SK-N-SH (cell line): Measurements from ENCODE around the gene GDAP2. TPM values are rescaled to one million over a fixed set of nuclear protein-coding genes. Genes with fewer than 3 reads are reported as not detected.

ENCODE experiments used
- CTCF ChIA-PET: fragments of 300-600, 350-600 bp; formaldehyde crosslinking; extraction: SDS; loops from one replicate; lab custom pipeline; 2021; lab: Yijun Ruan, JAX
- POLR2A ChIA-PET: fragments of 350-600 bp; sonication (Branson Sonifier 250); formaldehyde crosslinking; extraction: SDS; loops from one replicate; lab custom pipeline; 2020; ENCODE audit warnings: antibody characterized with exemption, inconsistent platforms; lab: Yijun Ruan, JAX
- DNase-seq: peaks from one replicate; pipeline ENCODE4 v3.0.0; 2012
- H2AFZ ChIP-seq: fragments of 200-600 bp; sonication (generic); 2 replicates; pipeline ENCODE4 v1.8.1; 2016; ENCODE audit warnings: antibody characterized with exemption, mild to moderate bottlenecking, low read depth
- H3F3A ChIP-seq: fragments of 200-600 bp; sonication (generic); replicated peaks from 2 replicates; pipeline ENCODE3; 2016; ENCODE audit warnings: antibody characterized with exemption, mild to moderate bottlenecking; ENCODE audit not compliant: insufficient read depth
- H3K27ac ChIP-seq, 2 experiments: fragments of 200-500 bp in 1 of 2; fragments of 200-600 bp in 1 of 2; sonication (Bioruptor generic) in 1 of 2; sonication (generic), shearing (Covaris generic) in 1 of 2; 2 replicates each; pipeline versions ENCODE4 v1.5.1 to v1.6.1; 2014 to 2016; ENCODE audit warnings: low read depth in 2 of 2, inconsistent platforms in 1 of 2, low read length in 1 of 2, mild to moderate bottlenecking in 1 of 2, mixed read lengths in 1 of 2
- H3K27me3 ChIP-seq: fragments of 200-600 bp; sonication (generic), shearing (Covaris generic); 2 replicates; pipeline ENCODE4 v1.6.1; 2016; ENCODE audit warnings: mixed run types; ENCODE audit not compliant: insufficient read depth
- H3K36me3 ChIP-seq, 2 experiments: fragments of 200-500 bp in 1 of 2; fragments of 200-600 bp in 1 of 2; sonication (Bioruptor generic) in 1 of 2; sonication (generic) in 1 of 2; replicated peaks in 1 of 2; 2 replicates each; pipeline versions ENCODE3 to v1.5.1; 2014 to 2016; ENCODE audit warnings: low read length in 1 of 2, mild to moderate bottlenecking in 1 of 2; ENCODE audit not compliant: insufficient read depth in 2 of 2, control insufficient read depth in 1 of 2
- H3K4me1 ChIP-seq, 2 experiments: fragments of 200-500 bp in 1 of 2; fragments of 200-600 bp in 1 of 2; sonication (Bioruptor generic) in 1 of 2; sonication (generic), shearing (Covaris generic) in 1 of 2; 2 replicates each; pipeline versions ENCODE4 v1.5.1 to v1.6.1; 2014 to 2016; ENCODE audit warnings: low read depth in 1 of 2, low read length in 1 of 2, mixed run types in 1 of 2; ENCODE audit not compliant: insufficient read depth in 2 of 2, control insufficient read depth in 1 of 2
- H3K4me2 ChIP-seq: fragments of 200-600 bp; sonication (generic), shearing (Covaris generic); 2 replicates; pipeline ENCODE4 v1.6.1; 2017; ENCODE audit warnings: mixed run types
- H3K4me3 ChIP-seq, 2 experiments: fragments of 200-500 bp in 1 of 2; fragments of 200-600 bp in 1 of 2; sonication (Bioruptor generic) in 1 of 2; sonication (generic), shearing (Covaris generic) in 1 of 2; 2 replicates each; pipeline versions ENCODE4 v1.5.1 to v1.8.1; 2014 to 2016; ENCODE audit warnings: low read depth in 2 of 2, inconsistent platforms in 1 of 2, low read length in 1 of 2, mild to moderate bottlenecking in 1 of 2, mixed read lengths in 1 of 2, moderate library complexity in 1 of 2
- H3K79me2 ChIP-seq: fragments of 200-600 bp; sonication (generic); 2 replicates; pipeline ENCODE4 v1.8.1; 2017; ENCODE audit warnings: mild to moderate bottlenecking; ENCODE audit not compliant: insufficient read depth
- H3K9ac ChIP-seq: fragments of 200-600 bp; sonication (generic); 2 replicates; pipeline ENCODE4 v1.6.1; 2017; ENCODE audit warnings: mixed run types
- H3K9me2 ChIP-seq: fragments of 200-600 bp; sonication (generic); 2 replicates; pipeline ENCODE4 v1.6.1; 2017; ENCODE audit warnings: mixed run types
- H3K9me3 ChIP-seq: fragments of 200-600 bp; sonication (generic); 2 replicates; pipeline ENCODE4 v1.6.1; 2017; ENCODE audit warnings: mixed run types, mild to moderate bottlenecking, moderate library complexity
- H4K20me1 ChIP-seq: fragments of 200-600 bp; sonication (generic); 2 replicates; pipeline ENCODE4 v1.6.1; 2017; ENCODE audit warnings: mild to moderate bottlenecking, mixed run types; ENCODE audit not compliant: insufficient read depth
- CTCF ChIP-seq: fragments of 200-600 bp; sonication (generic); IDR thresholded peaks from 2 replicates; pipeline ENCODE4 v1.6.1; 2017; ENCODE audit warnings: antibody characterized with exemption, mild to moderate bottlenecking, moderate library complexity
- ELF1 ChIP-seq: IDR thresholded peaks from 2 replicates; pipeline ENCODE4 v1.4.0; 2012
- EP300 ChIP-seq, 2 experiments: IDR thresholded peaks; 2 replicates each; pipeline versions ENCODE4 v1.4.0 to v1.6.1; 2012; ENCODE audit warnings: borderline replicate concordance in 1 of 2, low read depth in 1 of 2, low read length in 1 of 2
- EZH2phosphoT487 ChIP-seq: fragments of 200-600 bp; sonication (generic); IDR thresholded peaks from 2 replicates; pipeline ENCODE4 v1.6.1; 2017; ENCODE audit warnings: low read depth, mixed run types, mild to moderate bottlenecking, antibody characterized with exemption, moderate library complexity, borderline replicate concordance
- FOSL2 ChIP-seq: IDR thresholded peaks from 2 replicates; pipeline ENCODE4 v1.4.0; 2012; ENCODE audit warnings: low read depth, mild to moderate bottlenecking, moderate library complexity, borderline replicate concordance
- FOXJ3 ChIP-seq: sonication (generic); formaldehyde crosslinking; IDR thresholded peaks from 2 replicates; pipeline ENCODE4 v1.5.1; 2020; ENCODE audit warnings: mild to moderate bottlenecking, missing genetic modification reagents
- FOXM1 ChIP-seq: IDR thresholded peaks from 2 replicates; pipeline ENCODE4 v1.4.0; 2012; ENCODE audit warnings: low read depth, mild to moderate bottlenecking
- IRF3 ChIP-seq: fragments of 150-350 bp; IDR thresholded peaks from 2 replicates; pipeline ENCODE4 v1.6.1; 2016; ENCODE audit warnings: mild to moderate bottlenecking, low read depth, low read length
- JUND ChIP-seq: IDR thresholded peaks from 2 replicates; pipeline ENCODE4 v1.4.0; 2012
- MAX ChIP-seq: IDR thresholded peaks from 2 replicates; pipeline ENCODE4 v1.4.0; 2012; ENCODE audit warnings: low read depth
- MEF2A ChIP-seq: IDR thresholded peaks from 2 replicates; pipeline ENCODE4 v1.4.0; 2012; ENCODE audit warnings: low read depth, borderline replicate concordance
- MXI1 ChIP-seq: IDR thresholded peaks from 2 replicates; pipeline ENCODE4 v1.6.1; 2012; ENCODE audit warnings: mild to moderate bottlenecking, low read depth, low read length, improper control_type of control experiment
- NFIC ChIP-seq: IDR thresholded peaks from 2 replicates; pipeline ENCODE4 v1.4.0; 2012; ENCODE audit warnings: borderline replicate concordance
- NRF1 ChIP-seq: IDR thresholded peaks from 2 replicates; pipeline ENCODE4 v1.6.1; 2012; ENCODE audit warnings: low read depth, mild to moderate bottlenecking, low read length
- PBX3 ChIP-seq: IDR thresholded peaks from 2 replicates; pipeline ENCODE4; 2012
- POLR2AphosphoS5 ChIP-seq: IDR thresholded peaks from 2 replicates; pipeline ENCODE4 v1.6.1; 2012; ENCODE audit warnings: low read depth, low read length
- RAD21 ChIP-seq: IDR thresholded peaks from 2 replicates; pipeline ENCODE4 v1.6.1; 2012; ENCODE audit warnings: mild to moderate bottlenecking, low read length
- RCOR1 ChIP-seq: fragments of 150-350 bp; IDR thresholded peaks from 2 replicates; pipeline ENCODE4 v1.6.1; 2017; ENCODE audit warnings: antibody characterized with exemption, low read length
- RXRA ChIP-seq: IDR thresholded peaks from 2 replicates; pipeline ENCODE4 v1.4.0; 2012; ENCODE audit warnings: low read depth, mild to moderate bottlenecking, borderline replicate concordance
- SIN3A ChIP-seq: IDR thresholded peaks from 2 replicates; pipeline ENCODE4 v1.6.1; 2012; ENCODE audit warnings: low read depth, mild to moderate bottlenecking, low read length, moderate library complexity, borderline replicate concordance
- SMC3 ChIP-seq: IDR thresholded peaks from 2 replicates; pipeline ENCODE4 v1.6.1; 2012; ENCODE audit warnings: low read depth, low read length, improper control_type of control experiment
- TAF1 ChIP-seq: IDR thresholded peaks from 2 replicates; pipeline ENCODE4 v1.6.1; 2012; ENCODE audit warnings: low read depth, mild to moderate bottlenecking, low read length, moderate library complexity, borderline replicate concordance
- TCF12 ChIP-seq: IDR thresholded peaks from 2 replicates; pipeline ENCODE4 v1.4.0; 2012
- TEAD4 ChIP-seq: IDR thresholded peaks from 2 replicates; pipeline ENCODE4 v1.4.0; 2012; ENCODE audit warnings: mild to moderate bottlenecking, borderline replicate concordance; ENCODE audit not compliant: insufficient read depth
- USF1 ChIP-seq: IDR thresholded peaks from 2 replicates; pipeline ENCODE4 v1.4.0; 2012; ENCODE audit warnings: low read depth, borderline replicate concordance
- USF2 ChIP-seq: fragments of 150-350 bp; IDR thresholded peaks from 2 replicates; pipeline ENCODE4 v1.6.1; 2017; ENCODE audit warnings: antibody characterized with exemption, low read length, low read depth, borderline replicate concordance
- ZBTB33 ChIP-seq: IDR thresholded peaks from 2 replicates; pipeline ENCODE4 v1.4.0; 2012; ENCODE audit warnings: low read depth, borderline replicate concordance
- WGBS: methylation state at CpG from one replicate; pipeline ENCODE4 v1.1.6; 2017; ENCODE audit warnings: low lambda C conversion rate; 5-methylcytosine and 5-hydroxymethylcytosine counted together
- polyA plus RNA-seq, 3 experiments: library from polyadenylated mRNA; depleted of rRNA; stranded (reverse); fragments of >200 nt; gene quantifications; 2 replicates each; pipeline ENCODE4 v1.2.3, GENCODE V29; 2012

GDAP2 gene
- polyA plus RNA-seq, 1 of the 3 experiments (the other 2 are of a cell fraction), result 5.6 TPM

GRCh38 chr1:117838911-117839310 lies 90.5 kb downstream of the GDAP2 start:
- H4K20me1 ChIP-seq, result no peaks in the 10 kb centered on the region
- no peak overlapping the region for H3K4me3 ChIP-seq
- H3K9ac ChIP-seq, result peak overlapping the region; percentile 58; the same call in 1 of the 2 replicates
- peaks cover 2 to 3% of the 10 kb centered on the region in 2 experiments; a peak in 2 of 4 replicates for H3K4me1 ChIP-seq
- peak overlapping the region; percentile 2; the same call in 1 of the 2 replicates for H3K4me2 ChIP-seq
- ChIA-PET CTCF (interaction anchor here (1.2 kb wide), 1 partner anchor 55 kb away, joined by 3 read pairs; no protein-coding TSS in a partner anchor), POLR2A (interaction anchor here (0.6 kb wide), 1 partner anchor 43 kb away, joined by 3 read pairs; no protein-coding TSS in a partner anchor)
- H3K9me3 ChIP-seq, result no peaks in the 10 kb centered on the region
- peaks cover 3% of the 10 kb centered on the region for H3F3A ChIP-seq
- H3K36me3 ChIP-seq, result peaks cover 0 to under 1% of the 10 kb centered on the region in 2 experiments
- no peaks in the 10 kb centered on the region for H3K27me3 ChIP-seq
- H2AFZ ChIP-seq, result no peak overlapping the region
- no peak for DNase-seq
- H3K79me2 ChIP-seq, result no peaks in the 10 kb centered on the region
- 30% methylated on average over 3 of the region's 3 CpGs for WGBS
- no peaks in the 10 kb centered on the region for H3K9me2 ChIP-seq
- peak overlapping the region in 1 of 2 experiments; percentile 93; a peak in 2 of 4 replicates for H3K27ac ChIP-seq
- TF ChIP-seq ZBTB33 (no peak), TCF12 (peak; percentile 78), JUND (peak; percentile 80), PBX3 (peak; percentile 62), MAX (peak; percentile 23; the same call in 1 of the 2 replicates), RCOR1 (no peak), EZH2phosphoT487 (no peak), NFIC (peak; percentile 55; the same call in 1 of the 2 replicates), USF1 (no peak), USF2 (no peak), FOXJ3 (CRISPR knock-in tag) (no peak), SIN3A (no peak), SMC3 (no peak), MEF2A (peak; percentile 62; the same call in 1 of the 2 replicates), RAD21 (no peak), POLR2AphosphoS5 (peak; percentile 35; the same call in 1 of the 2 replicates), CTCF (no peak), ELF1 (no peak), TAF1 (no peak), NRF1 (no peak), EP300 (IDR thresholded peaks at IDR 0.05; ENCODE audit: borderline replicate concordance in 1 of 2, low read depth in 1 of 2, low read length in 1 of 2) (peak in 1 of 2 experiments; percentile 73; a peak in 2 of 4 replicates), RXRA (no peak), TEAD4 (peak; percentile 41; the same call in 1 of the 2 replicates), FOSL2 (peak; percentile 89), FOXM1 (0 out of 2 replicates have a peak, but pooled peaks have one; percentile 25), MXI1 (no peak), IRF3 (no peak)
